Lower lobe of right lung (tissue), 2 donors: ENCODE measurements around the gene TSPAN13. TPM values are rescaled to one million over a fixed set of nuclear protein-coding genes. Genes with fewer than 3 reads are reported as not detected.

Source experiments
- ATAC-seq, 2 donors: fragments of 200-7000 bp; cut with Tn5 transposase; one replicate each; pipeline ENCODE4 v1.9.1; 2020 to 2022; ENCODE audit warnings: mild to moderate bottlenecking in 2 of 2, moderate library complexity in 2 of 2
- DNase-seq: peaks from one replicate; pipeline ENCODE4 v3.0.0-alpha.2; 2020
- H3K27ac ChIP-seq: fragments of 200-600 bp; one replicate; pipeline ENCODE4 v1.8.0; 2022
- H3K27me3 ChIP-seq: fragments of 200-600 bp; one replicate; pipeline ENCODE4 v1.8.0; 2022; ENCODE audit warnings: low read depth
- H3K36me3 ChIP-seq: fragments of 200-600 bp; one replicate; pipeline ENCODE4 v1.8.0; 2022; ENCODE audit warnings: mild to moderate bottlenecking
- H3K4me1 ChIP-seq: fragments of 200-600 bp; one replicate; pipeline ENCODE4 v1.8.0; 2022
- H3K4me3 ChIP-seq: fragments of 200-600 bp; one replicate; pipeline ENCODE4 v1.8.0; 2022; ENCODE audit warnings: mild to moderate bottlenecking
- H3K9me3 ChIP-seq: fragments of 200-600 bp; one replicate; pipeline ENCODE4 v1.8.0; 2022
- intact Hi-C: fragments of 100-400 bp; cut with DNase I; formaldehyde crosslinking; loops from one replicate; pipeline ENCODE4 v1.11.0; 2022
- total RNA-seq: library from RNA; stranded (reverse); fragmentation: NEBNext Ultra II Directional; extraction: Animal tissue kit (Norgen Biotek cat#: 25700); gene quantifications from one replicate; pipeline ENCODE4 v1.2.1, GENCODE V29; 2021
- TF ChIP-seq, protein P1 (sequence below): fragments of 200-600 bp; IDR thresholded peaks from one replicate; pipeline ENCODE4 v1.8.0; 2022; ENCODE audit warnings: antibody characterized with exemption, mild to moderate bottlenecking
- donor health status: DM: no; HTN: yes; CAD: no; lungs with severe emphysema.

TSPAN13 gene
- total RNA-seq, 1 donor from 2014 or later = 120 TPM

- no peak for DNase-seq
- no peak overlapping the region for H3K27ac ChIP-seq
- H3K4me3 ChIP-seq = no peak overlapping the region
- TF ChIP-seq, protein P1, sequence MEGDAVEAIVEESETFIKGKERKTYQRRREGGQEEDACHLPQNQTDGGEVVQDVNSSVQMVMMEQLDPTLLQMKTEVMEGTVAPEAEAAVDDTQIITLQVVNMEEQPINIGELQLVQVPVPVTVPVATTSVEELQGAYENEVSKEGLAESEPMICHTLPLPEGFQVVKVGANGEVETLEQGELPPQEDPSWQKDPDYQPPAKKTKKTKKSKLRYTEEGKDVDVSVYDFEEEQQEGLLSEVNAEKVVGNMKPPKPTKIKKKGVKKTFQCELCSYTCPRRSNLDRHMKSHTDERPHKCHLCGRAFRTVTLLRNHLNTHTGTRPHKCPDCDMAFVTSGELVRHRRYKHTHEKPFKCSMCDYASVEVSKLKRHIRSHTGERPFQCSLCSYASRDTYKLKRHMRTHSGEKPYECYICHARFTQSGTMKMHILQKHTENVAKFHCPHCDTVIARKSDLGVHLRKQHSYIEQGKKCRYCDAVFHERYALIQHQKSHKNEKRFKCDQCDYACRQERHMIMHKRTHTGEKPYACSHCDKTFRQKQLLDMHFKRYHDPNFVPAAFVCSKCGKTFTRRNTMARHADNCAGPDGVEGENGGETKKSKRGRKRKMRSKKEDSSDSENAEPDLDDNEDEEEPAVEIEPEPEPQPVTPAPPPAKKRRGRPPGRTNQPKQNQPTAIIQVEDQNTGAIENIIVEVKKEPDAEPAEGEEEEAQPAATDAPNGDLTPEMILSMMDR = no peak
- intact Hi-C loops = no loop called here
- ATAC-seq = no peak
- H3K9me3 ChIP-seq = no peaks in the 10 kb centered on the region
- no peaks in the 10 kb centered on the region for H3K27me3 ChIP-seq
- peaks cover 6% of the 10 kb centered on the region for H3K4me1 ChIP-seq
- H3K36me3 ChIP-seq = no peaks in the 10 kb centered on the region
Measured at GRCh38 chr7:16732828-16733227, 20.7 kb upstream of the TSPAN13 start.

DNA sequence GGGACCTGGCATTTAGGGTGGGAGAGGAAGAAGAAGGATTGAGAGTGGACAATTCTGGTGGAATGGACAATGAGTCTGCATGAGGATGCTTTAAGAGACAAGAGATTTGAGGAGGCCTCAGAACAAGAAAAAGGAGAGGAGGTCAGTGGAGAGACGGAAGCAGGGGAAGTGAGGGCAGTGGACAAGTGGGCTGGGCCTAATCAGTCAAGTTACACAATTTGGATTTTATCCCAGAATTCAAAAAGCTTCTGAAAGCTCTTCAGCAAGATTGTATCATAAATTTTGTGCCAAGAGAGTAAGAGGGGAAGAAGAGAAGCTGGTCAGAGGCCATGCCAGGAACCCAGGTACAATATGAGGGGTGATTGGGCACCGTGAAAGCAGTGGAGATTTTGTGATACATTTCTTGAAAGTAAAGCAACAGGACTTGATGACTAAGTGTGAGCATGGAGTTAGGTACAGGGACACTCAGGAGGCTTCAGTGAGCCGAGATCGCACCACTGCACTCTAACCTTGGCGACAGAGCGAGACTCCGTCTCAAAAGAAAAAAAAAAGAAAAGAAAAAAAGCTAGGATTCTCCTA, 19.3 kb upstream of the TSPAN13 start:
- H3K4me3 ChIP-seq = peak overlapping the region; percentile 23
- intact Hi-C loops = no loop called here
- peaks cover 6% of the 10 kb centered on the region for H3K4me1 ChIP-seq
- DNase-seq = no peak
- TF ChIP-seq, protein P1 = no peak
- no peaks in the 10 kb centered on the region for H3K27me3 ChIP-seq
- H3K9me3 ChIP-seq = no peaks in the 10 kb centered on the region
- peak; percentile 70 to 85 for ATAC-seq
- no peaks in the 10 kb centered on the region for H3K36me3 ChIP-seq
- peak overlapping the region; percentile 29 for H3K27ac ChIP-seq

DNA sequence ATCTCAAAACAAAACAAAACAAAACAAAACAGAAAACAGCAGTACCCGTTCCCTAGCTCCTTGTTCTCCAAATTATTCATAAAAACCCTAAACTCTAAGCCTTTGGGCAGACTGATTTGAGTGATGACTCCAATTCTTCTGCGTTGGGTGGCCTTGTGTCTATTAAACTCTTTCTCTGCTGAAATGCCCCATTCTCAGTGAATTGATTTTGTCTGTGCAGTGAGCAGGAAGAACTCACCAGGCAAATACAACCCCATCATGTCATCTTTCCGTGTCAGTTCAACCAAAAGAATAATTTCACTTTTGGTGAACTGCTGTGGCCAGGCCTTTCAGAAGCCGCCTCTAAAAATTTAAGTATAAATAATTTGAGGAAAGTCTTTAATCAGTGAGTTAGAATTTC, 18.5 kb upstream of the TSPAN13 start:
- Histone ChIP-seq H3K4me3 (no peak overlapping the region), H3K36me3 (no peaks in the 10 kb centered on the region), H3K27ac (no peak overlapping the region), H3K27me3 (no peaks in the 10 kb centered on the region), H3K9me3 (no peaks in the 10 kb centered on the region), H3K4me1 (peaks cover 6% of the 10 kb centered on the region)
- TF ChIP-seq, protein P1 = no peak
- intact Hi-C loops = no loop called here
- ATAC-seq (no peak), DNase-seq (no peak)

DNA sequence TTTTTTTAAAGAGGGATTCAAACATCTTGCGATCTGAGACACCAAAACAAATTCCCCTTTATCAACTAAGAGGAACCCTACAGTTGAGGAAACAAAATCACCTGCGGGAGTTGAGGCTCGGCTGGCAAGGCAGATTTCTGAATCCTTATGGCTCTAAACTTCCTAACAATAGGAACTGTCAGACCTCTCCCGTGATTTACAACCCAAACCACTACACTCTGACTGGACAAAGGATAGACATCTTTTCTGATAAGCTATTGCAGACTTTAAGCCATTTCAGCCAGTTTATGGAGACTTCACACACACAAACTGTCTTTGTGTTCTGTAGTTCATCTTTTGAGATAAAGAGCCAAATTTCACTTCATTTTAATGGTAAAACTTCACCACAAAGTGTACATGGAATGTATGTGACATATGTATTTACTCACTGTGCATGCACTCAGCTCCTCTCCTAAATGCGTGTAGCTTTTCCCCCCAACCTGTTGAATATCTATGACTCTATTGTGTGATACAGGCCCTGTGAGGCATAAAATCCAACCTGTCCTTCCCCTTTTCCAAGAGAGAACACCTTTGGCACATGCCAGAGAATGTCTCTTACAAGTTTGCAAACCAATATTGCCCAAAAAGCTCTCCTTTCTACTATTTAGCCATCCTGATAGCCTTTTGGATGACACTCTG, 15.4 kb upstream of the TSPAN13 start:
- Histone ChIP-seq H3K9me3 (no peaks in the 10 kb centered on the region), H3K4me3 (no peak overlapping the region), H3K27me3 (no peaks in the 10 kb centered on the region), H3K27ac (no peak overlapping the region), H3K36me3 (no peaks in the 10 kb centered on the region), H3K4me1 (peaks cover 6% of the 10 kb centered on the region)
- intact Hi-C loops = no loop called here
- ATAC-seq = no peak
- no peak for DNase-seq
- TF ChIP-seq, protein P1 = no peak

- DNase-seq (no peak), ATAC-seq (peak; percentile 59 to 65)
- intact Hi-C loops = no loop called here
- Histone ChIP-seq H3K27ac (no peak overlapping the region), H3K9me3 (no peaks in the 10 kb centered on the region), H3K36me3 (no peaks in the 10 kb centered on the region), H3K27me3 (no peaks in the 10 kb centered on the region), H3K4me1 (peaks cover 5% of the 10 kb centered on the region), H3K4me3 (no peak overlapping the region)
- TF ChIP-seq, protein P1 = no peak
Measured at GRCh38 chr7:16739863-16740622, 13.5 kb upstream of the TSPAN13 start.
